ENCODE results near the gene EFEMP1.

Gene EFEMP1

DNA sequence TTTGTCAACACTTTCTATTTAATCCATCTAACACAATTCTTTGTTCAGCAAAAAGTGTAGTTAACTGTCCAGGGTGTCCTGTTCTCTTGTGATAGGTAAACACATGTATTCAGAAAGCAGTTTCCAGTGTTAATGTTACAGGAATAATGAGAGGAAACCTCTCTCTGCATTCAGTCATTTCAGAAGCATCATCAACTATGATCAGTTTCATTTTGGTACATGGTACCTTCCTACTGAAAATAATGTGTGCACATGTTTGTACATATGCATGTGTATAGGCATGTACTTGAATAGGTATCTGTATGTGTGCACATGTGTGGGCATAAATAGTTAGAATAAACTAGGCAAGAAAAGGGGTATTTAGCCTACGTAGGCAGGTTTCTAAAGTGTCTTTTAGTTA, 16.6 kb downstream of the EFEMP1 start:
- H3K36me3 ChIP-seq: no peaks in the 10 kb centered on the region
- no peak for TF ChIP-seq CTCF (IDR thresholded peaks at IDR 0.05)
- no peaks in the 10 kb centered on the region for H3K4me1 ChIP-seq (ENCODE audit: control insufficient read depth in 1 of 2, insufficient read depth in 1 of 2, low read depth in 1 of 2, low read length in 1 of 2)
- no peak overlapping the region for H3K4me3 ChIP-seq (ENCODE audit: low read depth in 1 of 2, low read length in 1 of 2)
- H3K27ac ChIP-seq: no peak overlapping the region
- no peaks in the 10 kb centered on the region for H3K27me3 ChIP-seq
- no peaks in the 10 kb centered on the region for H3K9me3 ChIP-seq

- no peak for TF ChIP-seq CTCF (IDR thresholded peaks at IDR 0.05)
These were observed 19.9 kb downstream of the EFEMP1 start for GRCh38 chr2:55903727-55904126.

GRCh38 chr2:55902971-55903370, 20.6 kb downstream of the EFEMP1 start:
- no peak overlapping the region for H3K27ac ChIP-seq
- H3K27me3 ChIP-seq: no peaks in the 10 kb centered on the region
- H3K36me3 ChIP-seq: no peaks in the 10 kb centered on the region
- H3K9me3 ChIP-seq: no peaks in the 10 kb centered on the region
- H3K4me3 ChIP-seq (ENCODE audit: low read depth in 1 of 2, low read length in 1 of 2): no peak overlapping the region
- no peak for TF ChIP-seq CTCF (IDR thresholded peaks at IDR 0.05)
- no peaks in the 10 kb centered on the region for H3K4me1 ChIP-seq (ENCODE audit: control insufficient read depth in 1 of 2, insufficient read depth in 1 of 2, low read depth in 1 of 2, low read length in 1 of 2)

More at GRCh38 chr2:55903727-55904126, 19.9 kb downstream of the EFEMP1 start:
- no peaks in the 10 kb centered on the region for H3K4me1 ChIP-seq (ENCODE audit: control insufficient read depth in 1 of 2, insufficient read depth in 1 of 2, low read depth in 1 of 2, low read length in 1 of 2)
- no peak overlapping the region for H3K4me3 ChIP-seq (ENCODE audit: low read depth in 1 of 2, low read length in 1 of 2)
- H3K27ac ChIP-seq: no peak overlapping the region
- no peaks in the 10 kb centered on the region for H3K36me3 ChIP-seq
- H3K27me3 ChIP-seq: no peaks in the 10 kb centered on the region
- no peaks in the 10 kb centered on the region for H3K9me3 ChIP-seq

- Histone ChIP-seq H3K4me3 (ENCODE audit: low read depth in 1 of 2, low read length in 1 of 2) (no peak overlapping the region), H3K36me3 (no peaks in the 10 kb centered on the region), H3K9me3 (no peaks in the 10 kb centered on the region), H3K27ac (no peak overlapping the region), H3K4me1 (ENCODE audit: control insufficient read depth in 1 of 2, insufficient read depth in 1 of 2, low read depth in 1 of 2, low read length in 1 of 2) (no peaks in the 10 kb centered on the region), H3K27me3 (no peaks in the 10 kb centered on the region)
- no peak for TF ChIP-seq CTCF (IDR thresholded peaks at IDR 0.05)
These were observed 21.2 kb downstream of the EFEMP1 start for GRCh38 chr2:55902429-55902828.

DNA sequence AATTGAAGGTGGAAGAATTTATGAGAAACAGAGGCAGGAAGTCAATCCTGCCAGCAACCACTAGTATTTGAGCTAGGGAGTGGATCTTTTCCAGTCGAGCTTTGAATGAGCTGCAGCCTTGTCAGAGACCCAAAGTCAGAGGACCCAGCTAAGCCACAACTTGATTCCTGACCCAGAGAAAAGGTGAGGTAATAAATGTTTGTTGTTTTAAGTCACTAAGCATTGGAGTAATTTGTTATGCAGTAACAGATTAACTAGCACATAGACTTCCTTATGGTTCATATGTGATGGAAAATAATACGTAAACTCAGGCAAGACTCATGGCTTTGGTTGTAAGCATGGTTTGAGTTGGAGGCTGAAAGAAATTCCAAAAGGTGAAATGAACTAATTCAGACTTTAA, 21.6 kb downstream of the EFEMP1 start:
- no peak overlapping the region for H3K4me3 ChIP-seq (ENCODE audit: low read depth in 1 of 2, low read length in 1 of 2)
- no peaks in the 10 kb centered on the region for H3K36me3 ChIP-seq
- H3K4me1 ChIP-seq (ENCODE audit: control insufficient read depth in 1 of 2, insufficient read depth in 1 of 2, low read depth in 1 of 2, low read length in 1 of 2): no peaks in the 10 kb centered on the region
- H3K27ac ChIP-seq: no peak overlapping the region
- no peaks in the 10 kb centered on the region for H3K27me3 ChIP-seq
- no peak for TF ChIP-seq CTCF (IDR thresholded peaks at IDR 0.05)
- no peaks in the 10 kb centered on the region for H3K9me3 ChIP-seq

GRCh38 chr2:55901322-55901721, 22.3 kb downstream of the EFEMP1 start:
- H3K4me1 ChIP-seq (ENCODE audit: control insufficient read depth in 1 of 2, insufficient read depth in 1 of 2, low read depth in 1 of 2, low read length in 1 of 2): no peaks in the 10 kb centered on the region
- H3K27ac ChIP-seq: no peak overlapping the region
- no peaks in the 10 kb centered on the region for H3K27me3 ChIP-seq
- no peaks in the 10 kb centered on the region for H3K9me3 ChIP-seq
- no peak overlapping the region for H3K4me3 ChIP-seq (ENCODE audit: low read depth in 1 of 2, low read length in 1 of 2)
- H3K36me3 ChIP-seq: no peaks in the 10 kb centered on the region
- no peak for TF ChIP-seq CTCF (IDR thresholded peaks at IDR 0.05)
